ENCODE data around the gene SLC43A1.

DNA sequence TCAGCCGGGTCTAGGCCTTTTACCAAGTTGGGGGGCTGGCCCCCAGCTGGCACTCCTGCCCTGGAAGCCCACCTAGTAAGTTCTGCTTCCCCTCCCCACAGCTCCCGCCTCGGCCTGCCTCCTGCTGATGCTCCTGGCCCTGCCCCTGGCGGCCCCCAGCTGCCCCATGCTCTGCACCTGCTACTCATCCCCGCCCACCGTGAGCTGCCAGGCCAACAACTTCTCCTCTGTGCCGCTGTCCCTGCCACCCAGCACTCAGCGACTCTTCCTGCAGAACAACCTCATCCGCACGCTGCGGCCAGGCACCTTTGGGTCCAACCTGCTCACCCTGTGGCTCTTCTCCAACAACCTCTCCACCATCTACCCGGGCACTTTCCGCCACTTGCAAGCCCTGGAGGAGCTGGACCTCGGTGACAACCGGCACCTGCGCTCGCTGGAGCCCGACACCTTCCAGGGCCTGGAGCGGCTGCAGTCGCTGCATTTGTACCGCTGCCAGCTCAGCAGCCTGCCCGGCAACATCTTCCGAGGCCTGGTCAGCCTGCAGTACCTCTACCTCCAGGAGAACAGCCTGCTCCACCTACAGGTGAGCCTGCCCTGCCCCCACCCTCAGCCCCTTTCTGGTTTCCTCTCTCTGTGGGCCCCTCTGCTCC, 47.9 kb downstream of the SLC43A1 start:
- TF ChIP-seq, protein P1, sequence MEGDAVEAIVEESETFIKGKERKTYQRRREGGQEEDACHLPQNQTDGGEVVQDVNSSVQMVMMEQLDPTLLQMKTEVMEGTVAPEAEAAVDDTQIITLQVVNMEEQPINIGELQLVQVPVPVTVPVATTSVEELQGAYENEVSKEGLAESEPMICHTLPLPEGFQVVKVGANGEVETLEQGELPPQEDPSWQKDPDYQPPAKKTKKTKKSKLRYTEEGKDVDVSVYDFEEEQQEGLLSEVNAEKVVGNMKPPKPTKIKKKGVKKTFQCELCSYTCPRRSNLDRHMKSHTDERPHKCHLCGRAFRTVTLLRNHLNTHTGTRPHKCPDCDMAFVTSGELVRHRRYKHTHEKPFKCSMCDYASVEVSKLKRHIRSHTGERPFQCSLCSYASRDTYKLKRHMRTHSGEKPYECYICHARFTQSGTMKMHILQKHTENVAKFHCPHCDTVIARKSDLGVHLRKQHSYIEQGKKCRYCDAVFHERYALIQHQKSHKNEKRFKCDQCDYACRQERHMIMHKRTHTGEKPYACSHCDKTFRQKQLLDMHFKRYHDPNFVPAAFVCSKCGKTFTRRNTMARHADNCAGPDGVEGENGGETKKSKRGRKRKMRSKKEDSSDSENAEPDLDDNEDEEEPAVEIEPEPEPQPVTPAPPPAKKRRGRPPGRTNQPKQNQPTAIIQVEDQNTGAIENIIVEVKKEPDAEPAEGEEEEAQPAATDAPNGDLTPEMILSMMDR (IDR thresholded peaks at IDR 0.05) = no peak
- TF ChIP-seq, protein P2, sequence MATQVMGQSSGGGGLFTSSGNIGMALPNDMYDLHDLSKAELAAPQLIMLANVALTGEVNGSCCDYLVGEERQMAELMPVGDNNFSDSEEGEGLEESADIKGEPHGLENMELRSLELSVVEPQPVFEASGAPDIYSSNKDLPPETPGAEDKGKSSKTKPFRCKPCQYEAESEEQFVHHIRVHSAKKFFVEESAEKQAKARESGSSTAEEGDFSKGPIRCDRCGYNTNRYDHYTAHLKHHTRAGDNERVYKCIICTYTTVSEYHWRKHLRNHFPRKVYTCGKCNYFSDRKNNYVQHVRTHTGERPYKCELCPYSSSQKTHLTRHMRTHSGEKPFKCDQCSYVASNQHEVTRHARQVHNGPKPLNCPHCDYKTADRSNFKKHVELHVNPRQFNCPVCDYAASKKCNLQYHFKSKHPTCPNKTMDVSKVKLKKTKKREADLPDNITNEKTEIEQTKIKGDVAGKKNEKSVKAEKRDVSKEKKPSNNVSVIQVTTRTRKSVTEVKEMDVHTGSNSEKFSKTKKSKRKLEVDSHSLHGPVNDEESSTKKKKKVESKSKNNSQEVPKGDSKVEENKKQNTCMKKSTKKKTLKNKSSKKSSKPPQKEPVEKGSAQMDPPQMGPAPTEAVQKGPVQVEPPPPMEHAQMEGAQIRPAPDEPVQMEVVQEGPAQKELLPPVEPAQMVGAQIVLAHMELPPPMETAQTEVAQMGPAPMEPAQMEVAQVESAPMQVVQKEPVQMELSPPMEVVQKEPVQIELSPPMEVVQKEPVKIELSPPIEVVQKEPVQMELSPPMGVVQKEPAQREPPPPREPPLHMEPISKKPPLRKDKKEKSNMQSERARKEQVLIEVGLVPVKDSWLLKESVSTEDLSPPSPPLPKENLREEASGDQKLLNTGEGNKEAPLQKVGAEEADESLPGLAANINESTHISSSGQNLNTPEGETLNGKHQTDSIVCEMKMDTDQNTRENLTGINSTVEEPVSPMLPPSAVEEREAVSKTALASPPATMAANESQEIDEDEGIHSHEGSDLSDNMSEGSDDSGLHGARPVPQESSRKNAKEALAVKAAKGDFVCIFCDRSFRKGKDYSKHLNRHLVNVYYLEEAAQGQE (IDR thresholded peaks at IDR 0.05; ENCODE audit: low read depth, low read length) = no peak

Data from SK-N-SH (cell line).